ENCODE data around the gene NUDT12.

DNA sequence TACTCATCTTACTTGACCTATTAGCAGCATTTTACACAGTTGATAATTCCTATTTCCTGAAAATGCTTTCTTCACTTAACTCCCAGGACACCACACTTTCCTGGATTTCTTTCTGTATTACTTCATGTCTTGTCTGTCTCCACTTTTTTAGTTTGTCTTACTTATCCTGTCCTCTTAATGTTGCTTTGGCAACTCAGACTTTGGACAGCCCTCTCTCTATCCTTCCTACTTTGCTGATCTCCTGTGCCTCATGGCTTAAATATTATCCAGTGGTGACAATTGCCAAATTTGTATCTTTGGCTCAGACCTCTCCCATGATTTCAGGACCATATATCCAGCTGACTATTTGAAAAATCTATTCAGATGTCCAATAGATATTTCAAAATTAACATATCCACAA is 39.8 kb upstream of the NUDT12 start:
- TF ChIP-seq, protein P1, sequence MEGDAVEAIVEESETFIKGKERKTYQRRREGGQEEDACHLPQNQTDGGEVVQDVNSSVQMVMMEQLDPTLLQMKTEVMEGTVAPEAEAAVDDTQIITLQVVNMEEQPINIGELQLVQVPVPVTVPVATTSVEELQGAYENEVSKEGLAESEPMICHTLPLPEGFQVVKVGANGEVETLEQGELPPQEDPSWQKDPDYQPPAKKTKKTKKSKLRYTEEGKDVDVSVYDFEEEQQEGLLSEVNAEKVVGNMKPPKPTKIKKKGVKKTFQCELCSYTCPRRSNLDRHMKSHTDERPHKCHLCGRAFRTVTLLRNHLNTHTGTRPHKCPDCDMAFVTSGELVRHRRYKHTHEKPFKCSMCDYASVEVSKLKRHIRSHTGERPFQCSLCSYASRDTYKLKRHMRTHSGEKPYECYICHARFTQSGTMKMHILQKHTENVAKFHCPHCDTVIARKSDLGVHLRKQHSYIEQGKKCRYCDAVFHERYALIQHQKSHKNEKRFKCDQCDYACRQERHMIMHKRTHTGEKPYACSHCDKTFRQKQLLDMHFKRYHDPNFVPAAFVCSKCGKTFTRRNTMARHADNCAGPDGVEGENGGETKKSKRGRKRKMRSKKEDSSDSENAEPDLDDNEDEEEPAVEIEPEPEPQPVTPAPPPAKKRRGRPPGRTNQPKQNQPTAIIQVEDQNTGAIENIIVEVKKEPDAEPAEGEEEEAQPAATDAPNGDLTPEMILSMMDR (IDR thresholded peaks at IDR 0.05): no peak
- no peak for TF ChIP-seq POLR2AphosphoS5 (IDR thresholded peaks at IDR 0.05)
